OCI-LY3 (cell line): ENCODE data around the gene PEX11A.

ENCODE experiments used
- CTCF ChIP-seq: fragments of 200-600, 300-600 bp; sonication (generic); IDR thresholded peaks from 2 replicates; pipeline ENCODE4 v1.5.1; 2014; ENCODE audit warnings: antibody characterized with exemption, low read length, low read depth
- EZH2phosphoT487 ChIP-seq: fragments of 200-600 bp; shearing (Covaris generic); IDR thresholded peaks from 2 replicates; pipeline ENCODE4 v1.6.1; 2018; ENCODE audit warnings: antibody characterized with exemption, mixed run types, low read depth

DNA sequence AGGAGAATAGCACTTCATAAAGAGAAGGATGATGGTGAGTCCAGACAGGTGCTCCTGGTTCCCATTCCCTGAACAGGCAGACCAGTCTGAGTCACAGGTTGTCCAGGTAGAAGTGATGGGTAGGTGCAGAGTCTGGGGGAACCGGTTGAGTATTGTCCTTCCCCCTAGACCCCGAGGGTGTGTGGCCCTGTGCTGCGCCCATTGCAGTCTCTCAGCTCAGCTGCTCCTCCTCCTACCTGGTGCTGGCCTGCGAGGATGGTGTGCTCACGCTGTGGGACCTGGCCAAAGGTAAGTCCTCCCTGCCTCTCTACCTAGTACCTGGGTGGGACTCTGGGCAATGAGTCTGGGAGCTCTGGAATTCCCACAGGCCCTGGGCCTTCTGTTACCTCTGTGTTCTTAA lies 40.7 kb upstream of the PEX11A start:
- TF ChIP-seq CTCF (no peak), EZH2phosphoT487 (no peak)
